HepG2 (cell line): ENCODE data around the gene PRSS22. TPM values are rescaled to one million over a fixed set of nuclear protein-coding genes. Genes with fewer than 3 reads are reported as not detected.

ENCODE experiments used
- BRCA1 ChIP-seq: sonication (generic); formaldehyde crosslinking; IDR thresholded peaks from 2 replicates; pipeline ENCODE4 v1.4.0; 2020; ENCODE audit warnings: missing genetic modification reagents
- CHD4 ChIP-seq: fragments of 200-600 bp; sonication (generic); IDR thresholded peaks from 2 replicates; pipeline ENCODE4 v1.7.0; 2017; ENCODE audit warnings: mild to moderate bottlenecking, low read length, borderline replicate concordance
- DDIT3 ChIP-seq: sonication (generic); formaldehyde crosslinking; IDR thresholded peaks from 2 replicates; pipeline ENCODE4 v1.4.0; 2020; ENCODE audit warnings: mild to moderate bottlenecking, missing genetic modification reagents
- ELF1 ChIP-seq: sonication (generic); formaldehyde crosslinking; IDR thresholded peaks from 2 replicates; pipeline ENCODE4 v1.4.0; 2020; ENCODE audit warnings: missing genetic modification reagents
- HBP1 ChIP-seq: IDR thresholded peaks from 2 replicates; pipeline ENCODE4 v1.6.1; 2016; ENCODE audit warnings: low read depth, control low read depth
- MLLT10 ChIP-seq: sonication (generic); formaldehyde crosslinking; IDR thresholded peaks from 2 replicates; pipeline ENCODE4 v1.4.0; 2020; ENCODE audit warnings: missing genetic modification reagents
- NCOA2 ChIP-seq: sonication (generic); formaldehyde crosslinking; IDR thresholded peaks from 2 replicates; pipeline ENCODE4 v1.8.0; 2022; ENCODE audit warnings: inconsistent platforms
- PHF20 ChIP-seq: sonication (generic); formaldehyde crosslinking; IDR thresholded peaks from 2 replicates; pipeline ENCODE4 v1.5.0; 2020; ENCODE audit warnings: mild to moderate bottlenecking, missing genetic modification reagents
- ZFP36L1 ChIP-seq: sonication (generic); formaldehyde crosslinking; IDR thresholded peaks from 2 replicates; pipeline ENCODE4 v1.8.0; 2022; ENCODE audit warnings: mild to moderate bottlenecking, missing genetic modification reagents, moderate library complexity
- ZKSCAN5 ChIP-seq: sonication (generic); formaldehyde crosslinking; IDR thresholded peaks from 2 replicates; pipeline ENCODE4 v1.5.1; 2020; ENCODE audit warnings: mild to moderate bottlenecking, missing genetic modification reagents
- ZMAT5 ChIP-seq: sonication (generic); formaldehyde crosslinking; IDR thresholded peaks from 2 replicates; pipeline ENCODE4 v1.5.0; 2020; ENCODE audit warnings: mild to moderate bottlenecking, low read depth, missing genetic modification reagents, borderline replicate concordance
- ZNF232 ChIP-seq: sonication (generic); formaldehyde crosslinking; IDR thresholded peaks from 2 replicates; pipeline ENCODE4 v1.4.0; 2020; ENCODE audit warnings: missing genetic modification reagents, borderline replicate concordance
- ZNF274 ChIP-seq: sonication (generic); formaldehyde crosslinking; IDR thresholded peaks from 2 replicates; pipeline ENCODE4 v1.5.1; 2020; ENCODE audit warnings: mild to moderate bottlenecking, missing genetic modification reagents
- ZNF276 ChIP-seq: sonication (generic); formaldehyde crosslinking; IDR thresholded peaks from 2 replicates; pipeline ENCODE4 v1.4.0; 2020; ENCODE audit warnings: mild to moderate bottlenecking, low read depth, missing genetic modification reagents
- ZNF678 ChIP-seq: sonication (generic); formaldehyde crosslinking; IDR thresholded peaks from 2 replicates; pipeline ENCODE4 v1.4.0; 2020; ENCODE audit warnings: mild to moderate bottlenecking, missing genetic modification reagents
- ZSCAN20 ChIP-seq: sonication (generic); formaldehyde crosslinking; IDR thresholded peaks from 2 replicates; pipeline ENCODE4 v1.4.0; 2020; ENCODE audit warnings: missing genetic modification reagents, mild to moderate bottlenecking, borderline replicate concordance
- ZZZ3 ChIP-seq: sonication (generic); formaldehyde crosslinking; IDR thresholded peaks from 2 replicates; pipeline ENCODE4 v1.4.0; 2020; ENCODE audit warnings: missing genetic modification reagents, mild to moderate bottlenecking, borderline replicate concordance
- polyA plus RNA-seq, 8 experiments: library from polyadenylated mRNA; depleted of rRNA in 3 of 8; stranded (reverse) in 7 of 8; unstranded in 1 of 8; fragments of >200 nt; fragmentation: Illumina TruSeq in 4 of 8; extraction: Trizol in 4 of 8; gene quantifications; 2 replicates each; pipeline versions ENCODE4 v1.2.1 to v1.2.3, GENCODE V29; 2011 to 2016; ENCODE audit warnings: low read depth in 4 of 8, missing spikeins in 1 of 8, mixed read lengths in 1 of 8; ENCODE audit not compliant: insufficient read depth in 1 of 8
- total RNA-seq, 5 experiments: library from RNA; depleted of rRNA; stranded (reverse); fragments of >200 nt; fragmentation: Illumina TruSeq; extraction: Trizol; gene quantifications; 2 replicates each; pipeline ENCODE4 v1.2.3, GENCODE V29; 2016; ENCODE audit warnings: low read depth in 1 of 5
- TF ChIP-seq, protein P1 (sequence below): conservative IDR thresholded peaks from 2 replicates; pipeline ENCODE4 v1.6.1; 2018; ENCODE audit warnings: missing genetic modification reagents
- TF ChIP-seq, protein P2 (sequence below): sonication (generic); formaldehyde crosslinking; IDR thresholded peaks from 2 replicates; pipeline ENCODE4 v1.5.0; 2020; ENCODE audit warnings: mild to moderate bottlenecking, missing genetic modification reagents, borderline replicate concordance

Gene PRSS22
- total and polyA plus RNA-seq, 2 of the 13 experiments (the other 11 are each of a cell fraction or from before 2014, with no cell fraction given) = 0.24 to 0.32 TPM

GRCh38 chr16:2904100-2904921 is 46.3 kb upstream of the PRSS22 start (continued):
- TF ChIP-seq CHD4 (no peak), ZNF276 (CRISPR knock-in tag) (0 out of 2 replicates have a peak, but pooled peaks have one; percentile 41), ZSCAN20 (CRISPR knock-in tag) (peak; percentile 66; the same call in 1 of the 2 replicates), NCOA2 (CRISPR knock-in tag) (peak; percentile 41), ZMAT5 (CRISPR knock-in tag) (no peak), ZNF274 (CRISPR knock-in tag) (no peak), ZFP36L1 (CRISPR knock-in tag) (no peak), ZNF678 (CRISPR knock-in tag) (no peak; the same call in 1 of the 2 replicates), ZNF232 (CRISPR knock-in tag) (peak; percentile 46; the same call in 1 of the 2 replicates), BRCA1 (no peak), DDIT3 (CRISPR knock-in tag) (no peak), MLLT10 (CRISPR knock-in tag) (no peak), HBP1 (CRISPR knock-in tag) (0 out of 2 replicates have a peak, but pooled peaks have one; percentile 3), PHF20 (CRISPR knock-in tag) (no peak; the same call in none of the 2 replicates), ZKSCAN5 (CRISPR knock-in tag) (no peak), ZZZ3 (CRISPR knock-in tag) (peak; percentile 91; the same call in 1 of the 2 replicates), ELF1 (peak; percentile 83)
- TF ChIP-seq, protein P1, sequence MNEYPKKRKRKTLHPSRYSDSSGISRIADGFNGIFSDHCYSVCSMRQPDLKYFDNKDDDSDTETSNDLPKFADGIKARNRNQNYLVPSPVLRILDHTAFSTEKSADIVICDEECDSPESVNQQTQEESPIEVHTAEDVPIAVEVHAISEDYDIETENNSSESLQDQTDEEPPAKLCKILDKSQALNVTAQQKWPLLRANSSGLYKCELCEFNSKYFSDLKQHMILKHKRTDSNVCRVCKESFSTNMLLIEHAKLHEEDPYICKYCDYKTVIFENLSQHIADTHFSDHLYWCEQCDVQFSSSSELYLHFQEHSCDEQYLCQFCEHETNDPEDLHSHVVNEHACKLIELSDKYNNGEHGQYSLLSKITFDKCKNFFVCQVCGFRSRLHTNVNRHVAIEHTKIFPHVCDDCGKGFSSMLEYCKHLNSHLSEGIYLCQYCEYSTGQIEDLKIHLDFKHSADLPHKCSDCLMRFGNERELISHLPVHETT = no peak
- TF ChIP-seq, protein P2, sequence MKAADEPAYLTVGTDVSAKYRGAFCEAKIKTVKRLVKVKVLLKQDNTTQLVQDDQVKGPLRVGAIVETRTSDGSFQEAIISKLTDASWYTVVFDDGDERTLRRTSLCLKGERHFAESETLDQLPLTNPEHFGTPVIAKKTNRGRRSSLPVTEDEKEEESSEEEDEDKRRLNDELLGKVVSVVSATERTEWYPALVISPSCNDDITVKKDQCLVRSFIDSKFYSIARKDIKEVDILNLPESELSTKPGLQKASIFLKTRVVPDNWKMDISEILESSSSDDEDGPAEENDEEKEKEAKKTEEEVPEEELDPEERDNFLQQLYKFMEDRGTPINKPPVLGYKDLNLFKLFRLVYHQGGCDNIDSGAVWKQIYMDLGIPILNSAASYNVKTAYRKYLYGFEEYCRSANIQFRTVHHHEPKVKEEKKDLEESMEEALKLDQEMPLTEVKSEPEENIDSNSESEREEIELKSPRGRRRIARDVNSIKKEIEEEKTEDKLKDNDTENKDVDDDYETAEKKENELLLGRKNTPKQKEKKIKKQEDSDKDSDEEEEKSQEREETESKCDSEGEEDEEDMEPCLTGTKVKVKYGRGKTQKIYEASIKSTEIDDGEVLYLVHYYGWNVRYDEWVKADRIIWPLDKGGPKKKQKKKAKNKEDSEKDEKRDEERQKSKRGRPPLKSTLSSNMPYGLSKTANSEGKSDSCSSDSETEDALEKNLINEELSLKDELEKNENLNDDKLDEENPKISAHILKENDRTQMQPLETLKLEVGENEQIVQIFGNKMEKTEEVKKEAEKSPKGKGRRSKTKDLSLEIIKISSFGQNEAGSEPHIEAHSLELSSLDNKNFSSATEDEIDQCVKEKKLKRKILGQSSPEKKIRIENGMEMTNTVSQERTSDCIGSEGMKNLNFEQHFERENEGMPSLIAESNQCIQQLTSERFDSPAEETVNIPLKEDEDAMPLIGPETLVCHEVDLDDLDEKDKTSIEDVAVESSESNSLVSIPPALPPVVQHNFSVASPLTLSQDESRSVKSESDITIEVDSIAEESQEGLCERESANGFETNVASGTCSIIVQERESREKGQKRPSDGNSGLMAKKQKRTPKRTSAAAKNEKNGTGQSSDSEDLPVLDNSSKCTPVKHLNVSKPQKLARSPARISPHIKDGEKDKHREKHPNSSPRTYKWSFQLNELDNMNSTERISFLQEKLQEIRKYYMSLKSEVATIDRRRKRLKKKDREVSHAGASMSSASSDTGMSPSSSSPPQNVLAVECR (CRISPR knock-in tag) = peak; percentile 40; the same call in 1 of the 2 replicates
